Endothelial cell of umbilical vein (primary cell): ENCODE results near the gene FAM180A.

Source experiments
- CTCF ChIP-seq, 2 donors: IDR thresholded peaks; 1 replicate in 1 of 2; 2 replicates in 1 of 2; pipeline ENCODE4 v1.5.1; 2011; ENCODE audit warnings: low read length in 2 of 2, mild to moderate bottlenecking in 2 of 2, moderate library complexity in 2 of 2, control low read depth in 1 of 2, inconsistent platforms in 1 of 2, low read depth in 1 of 2; ENCODE audit not compliant: insufficient read depth in 1 of 2; ENCODE audit errors: extremely low read depth in 1 of 2
- EZH2 ChIP-seq: IDR thresholded peaks from 2 replicates; pipeline ENCODE4 v1.6.1; 2012; ENCODE audit warnings: borderline replicate concordance, low read depth, mild to moderate bottlenecking, moderate library complexity, low read length, inconsistent platforms; ENCODE audit not compliant: severe bottlenecking
- FOS ChIP-seq: IDR thresholded peaks from 2 replicates; pipeline ENCODE4 v1.6.1; 2011; ENCODE audit warnings: mild to moderate bottlenecking, low read length, moderate library complexity, borderline replicate concordance; ENCODE audit not compliant: insufficient read depth
- GATA2 ChIP-seq: IDR thresholded peaks from 2 replicates; pipeline ENCODE4 v1.7.0; 2011; ENCODE audit warnings: low read depth, mild to moderate bottlenecking, moderate library complexity, mixed read lengths, low read length; ENCODE audit not compliant: insufficient read length, insufficient read depth
- JUN ChIP-seq: IDR thresholded peaks from 2 replicates; pipeline ENCODE4 v1.6.1; 2011; ENCODE audit warnings: borderline replicate concordance, low read depth; ENCODE audit not compliant: insufficient read length, insufficient read depth
- MAX ChIP-seq: IDR thresholded peaks from 2 replicates; pipeline ENCODE4 v1.6.1; 2011; ENCODE audit not compliant: insufficient read depth, insufficient read length
- MYC ChIP-seq: IDR thresholded peaks from one replicate; pipeline ENCODE4 v1.6.1; 2011; ENCODE audit warnings: mild to moderate bottlenecking, low read depth, low read length
- POLR2A ChIP-seq: IDR thresholded peaks from 2 replicates; pipeline ENCODE4 v1.6.1; 2012; ENCODE audit warnings: low read depth, mild to moderate bottlenecking, control low read depth, low read length
- POLR2AphosphoS5 ChIP-seq: IDR thresholded peaks from 2 replicates; pipeline ENCODE4 v1.6.1; 2012; ENCODE audit warnings: low read depth, mild to moderate bottlenecking, control low read depth, low read length, moderate library complexity; ENCODE audit not compliant: insufficient read depth

- TF ChIP-seq CTCF (IDR thresholded peaks at IDR 0.05; ENCODE audit: extremely low read depth in 1 of 2, insufficient read depth in 1 of 2, low read depth in 1 of 2, low read length in 2 of 2) (no peak), EZH2 (no peak), MYC (no peak), POLR2AphosphoS5 (no peak), MAX (no peak), JUN (no peak), POLR2A (no peak), FOS (no peak), GATA2 (no peak)
Measured at GRCh38 chr7:135715055-135715522, 33.5 kb downstream of the FAM180A start.
